ENCODE results near the gene SNX13. TPM values are rescaled to one million over a fixed set of nuclear protein-coding genes. Genes with fewer than 3 reads are reported as not detected.

The SNX13 gene
- total and polyA plus RNA-seq, 2 experiments from 2014 or later: 7.5 to 42.7 TPM

DNA sequence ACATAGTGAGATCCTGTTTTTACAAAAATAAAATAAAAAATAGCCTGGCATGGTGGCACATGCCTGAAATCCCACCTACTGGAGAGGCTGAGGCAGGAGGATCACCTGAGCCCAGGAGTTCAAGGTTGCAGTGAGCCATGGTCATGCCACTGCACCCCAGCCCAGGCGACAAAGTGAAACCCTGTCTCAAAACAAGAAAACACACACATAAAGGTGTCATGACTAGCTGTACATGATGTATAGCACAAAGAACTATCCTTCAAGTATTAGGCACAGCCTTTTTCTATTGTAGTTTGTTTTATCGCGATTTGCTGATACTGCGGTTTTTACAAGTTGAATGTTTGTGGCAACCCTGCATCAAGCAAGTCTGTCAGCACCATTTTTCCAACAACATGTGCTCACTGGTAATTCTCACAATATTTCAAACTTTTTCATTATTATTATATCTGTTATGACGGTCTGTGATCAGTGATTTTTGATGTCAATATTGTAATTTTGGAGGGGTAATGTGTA is 11.5 kb upstream of the SNX13 start:
- H3K4me3 ChIP-seq: no peak overlapping the region
- no peaks in the 10 kb centered on the region for H3K4me1 ChIP-seq (ENCODE audit: insufficient read depth)
- H3K36me3 Mint-ChIP-seq (ENCODE audit: low read depth): no peaks in the 10 kb centered on the region
- no peaks in the 10 kb centered on the region for H4K20me1 ChIP-seq (replicated peaks; ENCODE audit: insufficient read depth)
- DNase-seq (ENCODE audit: low spot score) (no peak), ATAC-seq (no peak)
- no peak overlapping the region for H3K27ac ChIP-seq (ENCODE audit: low read depth)
- TF ChIP-seq REST (IDR thresholded peaks at IDR 0.05; ENCODE audit: unreplicated experiment): no peak
- TF ChIP-seq POLR2AphosphoS5 (IDR thresholded peaks at IDR 0.05; ENCODE audit: low read depth): no peak
- no peak for TF ChIP-seq EZH2 (IDR thresholded peaks at IDR 0.05; ENCODE audit: low read depth, unreplicated experiment)
- no peak for TF ChIP-seq CREB1 (CRISPR knock-in tag; IDR thresholded peaks at IDR 0.05; ENCODE audit: low read depth)
- no peak for TF ChIP-seq NANOG (IDR thresholded peaks at IDR 0.05; ENCODE audit: borderline replicate concordance)
- no peak for TF ChIP-seq CTCF (conservative IDR thresholded peaks at IDR 0.05; ENCODE audit: low read depth in 2 of 2)
- TF ChIP-seq ETS1 (IDR thresholded peaks at IDR 0.05): no peak
- TF ChIP-seq EZH2phosphoT487 (IDR thresholded peaks at IDR 0.05; ENCODE audit: unreplicated experiment): no peak
- TF ChIP-seq ZNF462 (CRISPR knock-in tag; IDR thresholded peaks at IDR 0.05): no peak
- TF ChIP-seq ZNF331 (CRISPR knock-in tag; IDR thresholded peaks at IDR 0.05; ENCODE audit: low read depth): no peak
- no peak for TF ChIP-seq JUNB (IDR thresholded peaks at IDR 0.05; ENCODE audit: unreplicated experiment)
- TF ChIP-seq ZNF114 (CRISPR knock-in tag; IDR thresholded peaks at IDR 0.05): no peak
- no peak for TF ChIP-seq STAT1 (IDR thresholded peaks at IDR 0.05; ENCODE audit: unreplicated experiment)
- no peaks in the 10 kb centered on the region for H3K4me1 Mint-ChIP-seq
- no peaks in the 10 kb centered on the region for H3F3A ChIP-seq (replicated peaks; ENCODE audit: low read depth)
- H3K36me3 ChIP-seq (ENCODE audit: insufficient read depth): no peaks in the 10 kb centered on the region
- H3K9me2 ChIP-seq (ENCODE audit: insufficient read depth): no peaks in the 10 kb centered on the region
- no peaks in the 10 kb centered on the region for H3K27me3 Mint-ChIP-seq (ENCODE audit: insufficient read depth, low read depth, poor library complexity)
- no peaks in the 10 kb centered on the region for H3K9me3 Mint-ChIP-seq
- H3K4me3 Mint-ChIP-seq: no peak overlapping the region
- H2AFZ ChIP-seq: no peak overlapping the region
- no peaks in the 10 kb centered on the region for H3K27me3 ChIP-seq (ENCODE audit: insufficient read depth)
- no peak overlapping the region for H3K27ac Mint-ChIP-seq
- no peak overlapping the region for H3K4me2 ChIP-seq
- H3K79me2 ChIP-seq (replicated peaks; ENCODE audit: insufficient read depth): no peaks in the 10 kb centered on the region

Data from GM23338 (cell line).